GM12878 (cell line): ENCODE results near the gene REEP1. TPM values are rescaled to one million over a fixed set of nuclear protein-coding genes. Genes with fewer than 3 reads are reported as not detected.

Source experiments
- NFXL1 ChIP-seq: fragments of 450-650 bp; IDR thresholded peaks from 2 replicates; pipeline ENCODE4 v1.6.1; 2017; ENCODE audit warnings: antibody characterized with exemption, mild to moderate bottlenecking, borderline replicate concordance
- RUNX3 ChIP-seq: IDR thresholded peaks from 2 replicates; pipeline ENCODE4 v1.6.1; 2012; ENCODE audit warnings: low read length, inconsistent platforms
- SREBF1 ChIP-seq: IDR thresholded peaks from 2 replicates; pipeline ENCODE4 v1.6.1; 2012; ENCODE audit warnings: mild to moderate bottlenecking, low read length
- polyA plus RNA-seq, 11 experiments: library from polyadenylated mRNA; depleted of rRNA in 4 of 11; unstranded in 6 of 11; stranded (reverse) in 5 of 11; fragments of >200 nt; fragmentation: Nextera tagmentation in 4 of 11; fragmentation: Illumina TruSeq in 1 of 11; extraction: Ambion mirVana in 4 of 11; extraction: Trizol in 1 of 11; gene quantifications; 1 replicate in 1 of 11; 2 replicates in 10 of 11; pipeline versions ENCODE4 v1.2.1 to v1.2.3, GENCODE V29; 2011 to 2016; ENCODE audit warnings: inconsistent platforms in 2 of 11, missing spikeins in 2 of 11, low read depth in 1 of 11
- total RNA-seq, 4 experiments: library from RNA; depleted of rRNA in 3 of 4; stranded (reverse); fragments of >200 nt in 3 of 4; fragmentation: Illumina TruSeq in 1 of 4; extraction: Trizol in 1 of 4; gene quantifications; 2 replicates each; pipeline versions ENCODE4 v1.2.1 to v1.2.3, GENCODE V29; 2013 to 2021
- TF ChIP-seq, protein P1 (sequence below): fragments of 450-650 bp; IDR thresholded peaks from 2 replicates; pipeline ENCODE4 v1.6.1; 2017; ENCODE audit warnings: mild to moderate bottlenecking, low read depth, inconsistent platforms; ENCODE audit not compliant: poor library complexity, severe bottlenecking
- TF ChIP-seq, protein P2 (sequence below): IDR thresholded peaks from 2 replicates; pipeline ENCODE4 v1.6.1; 2011; ENCODE audit warnings: mild to moderate bottlenecking, low read depth, low read length, moderate library complexity; ENCODE audit not compliant: insufficient replicate concordance
- TF ChIP-seq, protein P3 (sequence below): IDR thresholded peaks from 2 replicates; pipeline ENCODE4 v1.6.1; 2012; ENCODE audit warnings: improper control_type of control experiment, low read depth, low read length; ENCODE audit not compliant: insufficient replicate concordance

Gene REEP1
- total and polyA plus RNA-seq, 10 of the 15 experiments (the other 5 are each of a cell fraction or from before 2014, with no cell fraction given), result 0.02 to 0.30 (median 0.09) TPM; not detected in 1

DNA sequence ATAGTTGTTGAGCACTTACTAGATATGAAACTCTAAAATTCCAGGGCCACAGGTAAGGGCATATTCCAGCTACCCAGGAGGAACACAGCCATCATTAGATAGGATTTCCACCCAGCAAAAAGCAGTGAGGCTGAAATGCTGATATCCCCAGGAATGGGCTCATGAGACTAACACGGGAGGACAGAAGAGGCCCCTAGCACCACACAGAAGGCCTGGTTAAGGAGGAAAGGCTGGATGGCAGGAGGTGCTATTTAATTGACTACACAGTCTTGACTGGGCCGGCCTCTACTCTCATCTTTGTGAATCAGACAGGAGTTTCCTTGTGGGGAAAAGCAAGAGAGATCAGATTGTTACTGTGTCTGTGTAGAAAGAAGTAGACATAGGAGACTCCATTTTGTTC, 76.4 kb downstream of the REEP1 start (continued):
- no peak for TF ChIP-seq RUNX3
- TF ChIP-seq, protein P1, sequence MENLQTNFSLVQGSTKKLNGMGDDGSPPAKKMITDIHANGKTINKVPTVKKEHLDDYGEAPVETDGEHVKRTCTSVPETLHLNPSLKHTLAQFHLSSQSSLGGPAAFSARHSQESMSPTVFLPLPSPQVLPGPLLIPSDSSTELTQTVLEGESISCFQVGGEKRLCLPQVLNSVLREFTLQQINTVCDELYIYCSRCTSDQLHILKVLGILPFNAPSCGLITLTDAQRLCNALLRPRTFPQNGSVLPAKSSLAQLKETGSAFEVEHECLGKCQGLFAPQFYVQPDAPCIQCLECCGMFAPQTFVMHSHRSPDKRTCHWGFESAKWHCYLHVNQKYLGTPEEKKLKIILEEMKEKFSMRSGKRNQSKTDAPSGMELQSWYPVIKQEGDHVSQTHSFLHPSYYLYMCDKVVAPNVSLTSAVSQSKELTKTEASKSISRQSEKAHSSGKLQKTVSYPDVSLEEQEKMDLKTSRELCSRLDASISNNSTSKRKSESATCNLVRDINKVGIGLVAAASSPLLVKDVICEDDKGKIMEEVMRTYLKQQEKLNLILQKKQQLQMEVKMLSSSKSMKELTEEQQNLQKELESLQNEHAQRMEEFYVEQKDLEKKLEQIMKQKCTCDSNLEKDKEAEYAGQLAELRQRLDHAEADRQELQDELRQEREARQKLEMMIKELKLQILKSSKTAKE, result no peak
- TF ChIP-seq, protein P2, sequence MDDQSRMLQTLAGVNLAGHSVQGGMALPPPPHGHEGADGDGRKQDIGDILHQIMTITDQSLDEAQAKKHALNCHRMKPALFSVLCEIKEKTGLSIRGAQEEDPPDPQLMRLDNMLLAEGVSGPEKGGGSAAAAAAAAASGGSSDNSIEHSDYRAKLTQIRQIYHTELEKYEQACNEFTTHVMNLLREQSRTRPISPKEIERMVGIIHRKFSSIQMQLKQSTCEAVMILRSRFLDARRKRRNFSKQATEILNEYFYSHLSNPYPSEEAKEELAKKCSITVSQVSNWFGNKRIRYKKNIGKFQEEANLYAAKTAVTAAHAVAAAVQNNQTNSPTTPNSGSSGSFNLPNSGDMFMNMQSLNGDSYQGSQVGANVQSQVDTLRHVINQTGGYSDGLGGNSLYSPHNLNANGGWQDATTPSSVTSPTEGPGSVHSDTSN, result no peak
- no peak for TF ChIP-seq SREBF1
- TF ChIP-seq, protein P3, sequence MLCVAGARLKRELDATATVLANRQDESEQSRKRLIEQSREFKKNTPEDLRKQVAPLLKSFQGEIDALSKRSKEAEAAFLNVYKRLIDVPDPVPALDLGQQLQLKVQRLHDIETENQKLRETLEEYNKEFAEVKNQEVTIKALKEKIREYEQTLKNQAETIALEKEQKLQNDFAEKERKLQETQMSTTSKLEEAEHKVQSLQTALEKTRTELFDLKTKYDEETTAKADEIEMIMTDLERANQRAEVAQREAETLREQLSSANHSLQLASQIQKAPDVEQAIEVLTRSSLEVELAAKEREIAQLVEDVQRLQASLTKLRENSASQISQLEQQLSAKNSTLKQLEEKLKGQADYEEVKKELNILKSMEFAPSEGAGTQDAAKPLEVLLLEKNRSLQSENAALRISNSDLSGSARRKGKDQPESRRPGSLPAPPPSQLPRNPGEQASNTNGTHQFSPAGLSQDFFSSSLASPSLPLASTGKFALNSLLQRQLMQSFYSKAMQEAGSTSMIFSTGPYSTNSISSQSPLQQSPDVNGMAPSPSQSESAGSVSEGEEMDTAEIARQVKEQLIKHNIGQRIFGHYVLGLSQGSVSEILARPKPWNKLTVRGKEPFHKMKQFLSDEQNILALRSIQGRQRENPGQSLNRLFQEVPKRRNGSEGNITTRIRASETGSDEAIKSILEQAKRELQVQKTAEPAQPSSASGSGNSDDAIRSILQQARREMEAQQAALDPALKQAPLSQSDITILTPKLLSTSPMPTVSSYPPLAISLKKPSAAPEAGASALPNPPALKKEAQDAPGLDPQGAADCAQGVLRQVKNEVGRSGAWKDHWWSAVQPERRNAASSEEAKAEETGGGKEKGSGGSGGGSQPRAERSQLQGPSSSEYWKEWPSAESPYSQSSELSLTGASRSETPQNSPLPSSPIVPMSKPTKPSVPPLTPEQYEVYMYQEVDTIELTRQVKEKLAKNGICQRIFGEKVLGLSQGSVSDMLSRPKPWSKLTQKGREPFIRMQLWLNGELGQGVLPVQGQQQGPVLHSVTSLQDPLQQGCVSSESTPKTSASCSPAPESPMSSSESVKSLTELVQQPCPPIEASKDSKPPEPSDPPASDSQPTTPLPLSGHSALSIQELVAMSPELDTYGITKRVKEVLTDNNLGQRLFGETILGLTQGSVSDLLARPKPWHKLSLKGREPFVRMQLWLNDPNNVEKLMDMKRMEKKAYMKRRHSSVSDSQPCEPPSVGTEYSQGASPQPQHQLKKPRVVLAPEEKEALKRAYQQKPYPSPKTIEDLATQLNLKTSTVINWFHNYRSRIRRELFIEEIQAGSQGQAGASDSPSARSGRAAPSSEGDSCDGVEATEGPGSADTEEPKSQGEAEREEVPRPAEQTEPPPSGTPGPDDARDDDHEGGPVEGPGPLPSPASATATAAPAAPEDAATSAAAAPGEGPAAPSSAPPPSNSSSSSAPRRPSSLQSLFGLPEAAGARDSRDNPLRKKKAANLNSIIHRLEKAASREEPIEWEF, result no peak
- TF ChIP-seq NFXL1, result no peak
